GM21515 (cell line): Measurements from ENCODE around the gene PROB1.
"Not testable (repeated sequence)": the region's sequence is repeated elsewhere in the genome, so short reads cannot be mapped to it uniquely, and the experiment has no call there.

Experiments
- ATAC-seq: cut with Tn5 transposase; IDR thresholded peaks from one replicate; pipeline ENCODE4 v1.9.1; 2021; ENCODE audit not compliant: unreplicated experiment

The PROB1 gene

DNA sequence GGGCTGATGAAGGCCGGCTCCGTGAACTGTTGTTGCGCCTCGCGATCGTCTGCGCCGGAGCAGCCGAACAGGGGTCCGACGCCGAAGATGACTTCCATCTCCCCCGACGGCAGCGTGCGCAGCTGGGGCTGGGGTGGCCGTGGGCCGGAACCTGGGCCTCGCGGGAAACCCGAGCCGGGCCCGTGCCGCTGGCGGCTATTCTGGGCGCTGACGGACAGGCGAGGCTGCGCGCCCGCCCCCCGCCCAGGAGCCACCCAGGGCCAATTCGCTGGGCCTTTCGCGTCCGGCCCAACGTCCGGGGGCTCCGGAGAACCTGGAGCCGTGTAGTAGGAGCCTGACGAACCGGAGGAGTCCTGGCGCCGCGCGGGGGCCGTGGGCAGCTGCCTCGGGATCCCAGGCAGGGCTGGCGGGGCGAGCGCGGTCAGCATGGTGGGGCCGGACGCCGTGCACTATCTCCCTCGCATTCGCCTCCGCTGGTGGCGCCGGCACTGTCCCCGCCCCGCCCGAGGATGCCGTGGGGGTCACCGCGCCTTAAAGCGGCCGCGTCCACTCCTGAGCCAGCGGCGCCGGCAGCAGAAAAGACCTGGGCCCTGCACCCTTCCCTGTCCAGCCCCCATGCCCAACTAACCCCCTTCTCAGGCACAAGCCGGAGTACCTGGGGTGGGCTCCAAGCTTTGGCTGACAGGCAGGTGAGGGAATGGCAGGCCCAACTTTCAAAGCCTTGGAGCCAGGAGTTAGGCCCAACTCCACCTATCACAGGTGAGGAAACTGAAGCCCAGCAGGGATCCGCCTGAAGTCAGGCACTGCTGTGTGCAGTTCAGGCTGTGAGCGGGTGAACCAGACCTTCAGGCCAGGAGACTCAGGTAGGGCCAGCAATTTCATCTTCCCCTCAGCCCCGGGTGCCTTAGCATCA lies at the start of gene PROB1:
TSS of gene PROB1 (minus strand) at position 451 of the 913 bp plus-strand sequence. CDS start at position 428, 23 bp downstream.
- no peak for ATAC-seq

- ATAC-seq, result no peak
Observed at GRCh38 chr5:139443831-139444453, 49.0 kb upstream of the PROB1 start.

DNA sequence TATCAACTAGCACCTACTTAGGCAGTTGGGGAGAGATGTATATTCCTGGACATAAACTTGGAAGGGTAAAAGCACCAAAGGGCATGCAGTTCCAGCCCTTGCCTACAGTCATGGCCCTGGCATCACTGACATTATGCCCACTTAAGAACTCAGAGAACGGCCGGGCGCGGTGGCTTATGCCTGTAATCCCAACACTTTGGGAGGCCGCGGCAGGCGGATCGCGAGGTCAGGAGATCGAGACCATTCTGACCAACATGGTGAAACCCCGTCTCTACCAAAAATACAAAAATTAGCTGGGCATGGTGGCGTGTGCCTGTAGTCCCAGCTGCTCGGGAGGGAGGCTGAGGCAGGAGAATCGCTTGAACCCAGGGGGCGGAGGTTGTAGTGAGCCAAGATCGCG lies 45.5 kb upstream of the PROB1 start:
- not testable (repeated sequence) for ATAC-seq

- ATAC-seq, result peak; percentile 87
Observed at GRCh38 chr5:139439013-139439903, 44.4 kb upstream of the PROB1 start, which contains the start of gene DNAJC18. Gene DNAJC18, minus strand, starts transcription at chr5:139439525. Its CDS starts 80 bp downstream, at chr5:139439445.

GRCh38 chr5:139438707-139439012 lies 43.8 kb upstream of the PROB1 start:
- ATAC-seq, result no peak

- ATAC-seq, result no peak
Observed at GRCh38 chr5:139435676-139436075, 40.8 kb upstream of the PROB1 start.

DNA sequence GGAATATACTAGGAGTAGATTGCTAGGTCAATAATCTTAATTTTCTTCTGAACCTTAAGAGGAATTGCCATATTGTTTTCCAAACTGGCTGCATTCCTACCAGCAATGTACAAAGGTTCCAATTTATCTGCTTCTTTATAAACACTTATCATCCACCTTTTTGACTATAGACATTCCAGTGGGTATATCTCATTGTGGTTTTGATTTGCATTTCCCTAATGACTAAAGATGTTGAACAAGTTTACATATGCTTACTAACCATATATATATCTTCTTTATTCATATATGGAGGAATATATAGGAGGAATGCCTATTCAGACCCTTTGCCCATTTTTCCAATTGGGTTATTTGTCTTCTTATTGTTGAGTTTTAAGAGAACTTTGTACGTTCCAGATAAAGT lies 36.8 kb upstream of the PROB1 start:
- no peak for ATAC-seq

DNA sequence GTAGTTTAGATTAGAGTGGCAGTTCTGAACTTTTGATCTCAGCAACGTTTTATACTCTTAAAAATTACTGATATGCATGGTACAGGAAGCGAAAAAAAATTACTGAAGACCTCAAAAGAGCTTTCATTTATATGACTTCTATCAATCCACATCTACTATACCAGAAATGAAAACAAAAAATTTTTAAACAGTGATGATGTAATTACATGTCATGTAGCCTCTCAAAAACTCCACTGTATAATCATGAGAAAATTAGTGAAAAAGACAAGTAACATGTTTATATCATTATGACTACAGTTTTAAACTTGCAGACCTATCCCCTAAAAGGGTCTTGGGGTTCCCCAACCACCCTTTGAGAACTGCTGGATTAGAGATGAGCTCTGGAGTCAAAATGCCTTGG lies 35.1 kb upstream of the PROB1 start:
- ATAC-seq, result no peak

DNA sequence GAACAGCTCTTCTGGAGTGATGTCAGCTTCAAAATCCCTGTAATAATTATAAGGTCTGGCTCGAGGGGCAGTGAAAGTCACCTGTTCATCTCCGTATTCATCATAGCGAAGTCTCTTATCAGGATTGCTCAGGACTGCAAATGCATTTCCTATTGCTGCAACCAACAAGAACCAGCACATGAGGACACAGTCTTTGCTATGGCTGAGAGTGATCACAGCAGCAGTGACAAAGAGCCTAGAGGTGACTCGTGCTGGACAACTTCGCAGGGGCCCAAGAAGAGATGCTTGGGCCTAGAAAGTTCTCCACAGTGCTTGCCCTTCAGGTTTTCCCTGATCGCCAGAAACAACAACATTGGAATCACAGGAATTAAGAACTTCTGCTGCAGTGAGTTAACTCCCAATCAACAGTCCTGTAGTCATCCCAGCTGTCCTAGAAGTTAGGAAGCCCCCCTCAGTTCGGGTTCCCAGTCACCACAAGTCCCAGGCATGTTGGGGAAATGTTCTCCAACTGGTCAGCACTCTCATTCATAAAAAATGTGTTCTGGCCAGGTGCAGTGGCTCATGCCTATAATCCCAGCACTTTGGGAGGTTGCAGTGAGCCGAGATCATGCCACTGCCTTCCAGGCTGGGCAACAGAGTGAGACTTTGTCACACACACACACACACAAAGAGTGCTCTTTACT lies 31.4 kb upstream of the PROB1 start:
- ATAC-seq, result no peak

GRCh38 chr5:139425497-139425896 lies 30.6 kb upstream of the PROB1 start:
- ATAC-seq, result no peak

DNA sequence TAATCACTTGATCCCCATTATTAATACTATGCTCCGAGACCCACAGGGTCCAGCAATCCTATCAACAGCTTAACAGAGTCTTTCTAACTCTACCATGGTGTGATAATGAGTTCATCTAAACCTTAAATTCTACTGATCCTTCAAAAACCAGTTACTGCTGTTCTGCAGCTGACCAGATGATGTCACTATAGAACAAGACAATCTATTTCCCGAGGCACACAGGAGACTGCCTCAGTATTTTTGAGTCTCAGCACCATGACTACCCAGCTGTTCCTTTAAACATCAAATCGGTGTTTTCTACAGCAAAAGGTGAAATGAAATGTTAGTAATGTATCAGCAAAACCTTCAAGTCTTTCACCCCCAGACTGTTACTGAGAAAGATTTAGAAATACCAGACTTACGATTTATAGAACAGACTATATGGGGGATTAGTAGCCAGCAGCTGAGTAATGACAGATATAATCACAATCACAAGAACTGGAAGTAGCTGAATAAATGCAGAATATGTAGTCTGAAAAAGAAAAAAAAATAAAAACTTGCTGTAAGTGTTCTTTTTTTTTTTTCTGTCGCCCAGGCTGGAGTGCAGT lies 27.5 kb upstream of the PROB1 start:
- ATAC-seq, result peak; percentile 72

- ATAC-seq, result no peak
Observed at GRCh38 chr5:139419226-139420192, 24.6 kb upstream of the PROB1 start.

GRCh38 chr5:139418793-139419192 lies 23.9 kb upstream of the PROB1 start:
- no peak for ATAC-seq

- no peak for ATAC-seq
Observed at GRCh38 chr5:139417214-139417613, 22.3 kb upstream of the PROB1 start.

DNA sequence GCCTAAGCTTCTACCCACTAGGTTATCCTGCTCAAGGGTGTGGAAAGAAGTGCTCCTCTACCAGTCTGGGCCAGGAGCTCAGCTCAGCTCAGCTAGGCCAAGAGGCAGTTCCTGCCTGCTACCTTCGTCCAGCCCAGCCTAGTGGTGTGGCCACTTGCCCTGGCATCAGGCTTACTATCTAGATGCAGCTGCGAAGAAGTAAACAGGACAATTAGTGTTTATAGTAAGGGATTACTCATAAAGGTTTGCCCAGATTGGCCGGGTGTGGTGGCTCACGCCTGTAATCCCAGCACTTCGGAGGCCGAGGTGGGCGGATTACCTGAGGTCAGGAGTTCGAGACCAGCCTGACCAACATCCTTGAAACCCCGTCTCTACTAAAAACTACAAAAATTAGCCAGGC lies 21.7 kb upstream of the PROB1 start:
- ATAC-seq, result no peak

GRCh38 chr5:139415869-139416268 lies 21.0 kb upstream of the PROB1 start:
- ATAC-seq, result no peak

DNA sequence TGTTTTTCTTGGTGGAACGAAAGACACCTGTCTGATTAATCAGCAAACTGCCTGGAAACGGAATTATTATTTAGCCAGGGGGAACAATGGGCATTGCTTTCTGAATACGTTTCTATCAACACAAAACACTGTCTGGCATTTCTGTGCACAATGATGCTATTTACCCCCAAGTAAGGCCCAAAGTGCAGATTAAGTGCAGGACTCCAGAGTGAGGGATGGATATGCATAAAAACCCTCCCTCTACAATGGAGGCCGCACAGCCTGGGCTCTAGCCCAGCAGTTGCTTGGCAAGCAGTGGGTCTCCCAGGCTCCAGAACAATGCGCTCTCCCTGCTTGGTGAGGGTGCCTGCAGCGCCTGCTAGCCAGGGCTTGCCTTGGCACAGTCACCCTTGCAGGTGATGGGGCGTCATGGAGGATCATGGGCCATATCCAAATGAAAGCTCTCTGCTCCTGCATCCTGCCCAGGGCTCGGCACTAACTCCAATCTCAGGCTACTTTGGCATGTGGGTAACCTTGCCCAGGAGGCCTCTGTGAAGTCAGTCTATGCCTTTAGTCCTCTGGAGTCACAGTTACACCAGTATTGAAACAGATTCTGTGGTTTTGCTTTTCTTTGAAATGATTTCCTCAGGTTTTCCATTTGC lies 20.4 kb upstream of the PROB1 start:
- ATAC-seq, result no peak

GRCh38 chr5:139414581-139415130 lies 19.8 kb upstream of the PROB1 start:
- ATAC-seq, result no peak
